Gastrocnemius medialis (tissue), 4 donors: ENCODE data around the gene LRG1. TPM values are rescaled to one million over a fixed set of nuclear protein-coding genes. Genes with fewer than 3 reads are reported as not detected.
A peak's percentile ranks its signal among the peaks of the same experiment; 100 is the strongest.

Experiments
- ATAC-seq, 2 donors: fragments of 150-250 bp; one replicate each; pipeline ENCODE4 v1.9.1; 2016
- DNase-seq, 2 donors: peaks; one replicate each; pipeline ENCODE4 v3.0.0-alpha.2; 2019
- H3K27ac ChIP-seq, 4 donors: fragments of 200-600 bp; sonication (generic); 1 replicate in 1 of 4; 2 replicates in 3 of 4; pipeline ENCODE4 v1.5.1; 2016 to 2018; ENCODE audit warnings: mild to moderate bottlenecking in 2 of 4, moderate library complexity in 1 of 4
- H3K27me3 ChIP-seq, 3 donors: fragments of 200-600 bp; sonication (generic) in 2 of 3; 1 replicate in 1 of 3; 2 replicates in 2 of 3; pipeline versions ENCODE4 v1.5.1 to v1.6.0; 2016 to 2019; ENCODE audit warnings: mild to moderate bottlenecking in 1 of 3, moderate library complexity in 1 of 3
- H3K36me3 ChIP-seq, 2 donors: fragments of 200-600 bp; sonication (generic) in 1 of 2; one replicate each; pipeline ENCODE4 v1.5.1; 2017 to 2018
- H3K4me1 ChIP-seq, 2 donors: fragments of 200-600 bp; sonication (generic) in 1 of 2; one replicate each; pipeline ENCODE4 v1.5.1; 2016 to 2017; ENCODE audit warnings: mild to moderate bottlenecking in 2 of 2
- H3K4me3 ChIP-seq, 4 donors: fragments of 200-600 bp; sonication (generic) in 3 of 4; 1 replicate in 1 of 4; 2 replicates in 3 of 4; pipeline ENCODE4 v1.5.1; 2016 to 2019; ENCODE audit warnings: mild to moderate bottlenecking in 2 of 4
- H3K9me3 ChIP-seq, 3 donors: fragments of 200-600 bp; sonication (generic) in 2 of 3; 1 replicate in 1 of 3; 2 replicates in 2 of 3; pipeline ENCODE4 v1.5.1; 2016 to 2019
- POLR2A ChIP-seq, 2 donors: fragments of 450-650 bp; IDR thresholded peaks; one replicate each; pipeline ENCODE4 v1.6.1; 2017; ENCODE audit warnings: antibody characterized with exemption in 2 of 2, mild to moderate bottlenecking in 2 of 2, moderate library complexity in 2 of 2
- in situ Hi-C, 4 donors: fragments of 200-750 bp; cut with MboI; loops; one replicate each; pipeline versions ENCODE4 v1.15.0 to v1.8.0; 2017; ENCODE audit warnings: low sequenced_read_pairs in 4 of 4
- intact Hi-C: fragments of 100-400 bp; cut with DNase I; formaldehyde crosslinking; loops from one replicate; pipeline ENCODE4 v1.15.1; 2023; ENCODE audit warnings: low total_unique reads
- total RNA-seq, 4 donors: library from RNA; depleted of rRNA; stranded (reverse); fragments of >200 nt; gene quantifications; one replicate each; pipeline versions ENCODE4 v1.1.0 to v1.2.3, GENCODE V29; 2016
- TF ChIP-seq, protein P1 (sequence below), 5 experiments: fragments of 450-650 bp in 3 of 5; fragments of 200-600 bp in 2 of 5; sonication (generic) in 2 of 5; IDR thresholded peaks in 4 of 5; conservative IDR thresholded peaks in 1 of 5; 1 replicate in 4 of 5; 2 replicates in 1 of 5; pipeline ENCODE4 v1.5.1; 2016 to 2019; ENCODE audit warnings: antibody characterized with exemption in 5 of 5, mild to moderate bottlenecking in 3 of 5, moderate library complexity in 3 of 5

LRG1 gene
- total RNA-seq, 4 donors from 2014 or later = 0.15 to 2.7 (median 0.98) TPM; not detected in 1

DNA sequence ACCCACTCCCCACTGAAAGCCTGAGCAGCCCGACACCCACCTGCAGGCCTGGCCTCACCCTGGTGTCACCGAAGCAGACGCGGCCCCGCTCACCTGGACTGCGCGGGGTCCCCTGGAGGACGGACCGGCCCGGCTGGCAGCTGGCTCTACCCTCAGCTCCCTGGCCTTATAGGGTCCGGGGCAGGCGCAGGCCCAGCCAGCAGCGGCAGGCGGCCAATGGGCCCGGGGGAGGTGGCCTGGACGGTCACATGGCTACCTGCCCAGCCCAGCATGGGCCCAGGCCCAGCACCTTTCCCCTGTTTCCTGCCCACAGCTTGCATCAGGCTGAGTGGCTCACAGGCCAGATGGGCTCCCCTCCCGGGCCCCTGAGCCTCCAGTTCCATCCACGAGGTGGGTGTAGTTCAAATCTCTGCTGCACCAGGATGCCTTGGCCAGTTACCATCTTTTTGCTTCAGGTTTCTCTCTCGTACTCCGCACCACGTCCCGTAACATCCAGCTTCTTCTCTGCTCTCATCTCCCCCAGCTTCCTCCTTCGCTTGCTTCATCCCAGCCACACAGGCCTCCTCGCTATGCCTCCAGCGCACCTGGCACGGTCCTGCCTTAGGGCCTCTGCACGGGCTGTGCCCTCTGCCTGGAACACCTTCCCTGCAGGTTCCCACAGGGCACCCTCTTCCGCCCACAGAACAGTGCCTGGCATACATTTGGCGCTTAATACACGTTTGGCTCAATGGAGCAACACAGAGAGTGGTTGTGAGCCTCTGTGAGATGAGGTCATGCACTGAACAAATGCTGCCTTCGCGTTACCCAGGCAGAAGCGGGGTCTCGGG is 21.3 kb downstream of the LRG1 start, which contains the start of gene PLIN4:
Gene PLIN4 (minus strand): TSS at position 142 of the 827 bp plus-strand sequence. CDS start 214 bp downstream, outside the sequence.
- peak; percentile 67 to 68 for ATAC-seq
- Histone ChIP-seq H3K4me1 (peaks cover 38 to 49% of the 10 kb centered on the region in 2 donors), H3K9me3 (no peaks in the 10 kb centered on the region), H3K36me3 (peaks cover 0 to 11% of the 10 kb centered on the region in 2 donors), H3K4me3 (peak within 1 kb of the TSS; percentile 61 to 78 (median 70)), H3K27me3 (no peaks in the 10 kb centered on the region), H3K27ac (peak within 1 kb of the TSS; percentile 97 to 99 (median 98))
- in situ Hi-C loops = no loop called here
- DNase-seq = peak; percentile 89 to 98
- peak; percentile 94 to 95 for TF ChIP-seq POLR2A (IDR thresholded peaks at IDR 0.05)
- TF ChIP-seq, protein P1, sequence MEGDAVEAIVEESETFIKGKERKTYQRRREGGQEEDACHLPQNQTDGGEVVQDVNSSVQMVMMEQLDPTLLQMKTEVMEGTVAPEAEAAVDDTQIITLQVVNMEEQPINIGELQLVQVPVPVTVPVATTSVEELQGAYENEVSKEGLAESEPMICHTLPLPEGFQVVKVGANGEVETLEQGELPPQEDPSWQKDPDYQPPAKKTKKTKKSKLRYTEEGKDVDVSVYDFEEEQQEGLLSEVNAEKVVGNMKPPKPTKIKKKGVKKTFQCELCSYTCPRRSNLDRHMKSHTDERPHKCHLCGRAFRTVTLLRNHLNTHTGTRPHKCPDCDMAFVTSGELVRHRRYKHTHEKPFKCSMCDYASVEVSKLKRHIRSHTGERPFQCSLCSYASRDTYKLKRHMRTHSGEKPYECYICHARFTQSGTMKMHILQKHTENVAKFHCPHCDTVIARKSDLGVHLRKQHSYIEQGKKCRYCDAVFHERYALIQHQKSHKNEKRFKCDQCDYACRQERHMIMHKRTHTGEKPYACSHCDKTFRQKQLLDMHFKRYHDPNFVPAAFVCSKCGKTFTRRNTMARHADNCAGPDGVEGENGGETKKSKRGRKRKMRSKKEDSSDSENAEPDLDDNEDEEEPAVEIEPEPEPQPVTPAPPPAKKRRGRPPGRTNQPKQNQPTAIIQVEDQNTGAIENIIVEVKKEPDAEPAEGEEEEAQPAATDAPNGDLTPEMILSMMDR (IDR thresholded peaks at IDR 0.05 in 4 of 5, conservative IDR thresholded peaks at IDR 0.05 in 1 of 5) = no peak
- intact Hi-C loops = loop anchor here (1.0 to 10.0 kb wide), 3 partner anchors 17 to 564 kb away; partner anchors contain the start of gene PLIN5

GRCh38 chr19:4517451-4518057 is 22.3 kb downstream of the LRG1 start:
- Histone ChIP-seq H3K4me3 (peak overlapping the region; percentile 61 to 78 (median 70)), H3K36me3 (peaks cover 0 to 17% of the 10 kb centered on the region in 2 donors), H3K4me1 (peaks cover 42 to 53% of the 10 kb centered on the region in 2 donors), H3K9me3 (no peaks in the 10 kb centered on the region), H3K27me3 (no peaks in the 10 kb centered on the region), H3K27ac (peak overlapping the region; percentile 97 to 99 (median 98))
- TF ChIP-seq, protein P1 (IDR thresholded peaks at IDR 0.05 in 4 of 5, conservative IDR thresholded peaks at IDR 0.05 in 1 of 5) = no peak
- TF ChIP-seq POLR2A (IDR thresholded peaks at IDR 0.05) = no peak
- no peak for DNase-seq
- in situ Hi-C loops (no loop called here), intact Hi-C loops (loop anchor here (1.0 to 10.0 kb wide), 4 partner anchors 18 to 563 kb away; partner anchors contain the start of gene PLIN5)
- peak; percentile 3 to 8 for ATAC-seq

- Histone ChIP-seq H3K27ac (peak overlapping the region; percentile 97 to 99 (median 98)), H3K27me3 (no peaks in the 10 kb centered on the region), H3K4me1 (peaks cover 45 to 59% of the 10 kb centered on the region in 2 donors), H3K36me3 (peaks cover 0 to 24% of the 10 kb centered on the region in 2 donors), H3K9me3 (no peaks in the 10 kb centered on the region), H3K4me3 (peak overlapping the region; percentile 61 to 78 (median 70))
- DNase-seq (peak; percentile 85 to 92), ATAC-seq (peak; percentile 59 to 60)
- peak; percentile 71 to 76 for TF ChIP-seq POLR2A (IDR thresholded peaks at IDR 0.05)
- TF ChIP-seq, protein P1 (IDR thresholded peaks at IDR 0.05 in 4 of 5, conservative IDR thresholded peaks at IDR 0.05 in 1 of 5) = no peak
- in situ Hi-C loops (no loop called here), intact Hi-C loops (loop anchor here (2.0 to 10.0 kb wide), 3 partner anchors 138 to 562 kb away; no protein-coding TSS in a partner anchor)
Measured at GRCh38 chr19:4516939-4517300, 22.9 kb downstream of the LRG1 start.

GRCh38 chr19:4516199-4516938 is 23.5 kb downstream of the LRG1 start:
- Histone ChIP-seq H3K36me3 (peaks cover 0 to 24% of the 10 kb centered on the region in 2 donors), H3K27me3 (no peaks in the 10 kb centered on the region), H3K27ac (peak overlapping the region; percentile 97 to 99 (median 98)), H3K9me3 (no peaks in the 10 kb centered on the region), H3K4me1 (peaks cover 47 to 65% of the 10 kb centered on the region in 2 donors), H3K4me3 (peak overlapping the region; percentile 61 to 78 (median 70))
- TF ChIP-seq, protein P1 (IDR thresholded peaks at IDR 0.05 in 4 of 5, conservative IDR thresholded peaks at IDR 0.05 in 1 of 5) = no peak
- no peak for TF ChIP-seq POLR2A (IDR thresholded peaks at IDR 0.05)
- intact Hi-C loops = loop anchor here (2.0 to 10.0 kb wide), 3 partner anchors 138 to 562 kb away; no protein-coding TSS in a partner anchor
- in situ Hi-C loops = no loop called here
- DNase-seq (peak; percentile 75 to 90), ATAC-seq (peak; percentile 63 to 73)
